Mesodermal cell (in vitro differentiated cells): ENCODE measurements around the gene BLZF1.

Experiments
- H3K27ac ChIP-seq: 2 replicates; pipeline ENCODE4 v1.7.0; 2013; ENCODE audit warnings: mild to moderate bottlenecking, low read depth, low read length, moderate library complexity; ENCODE audit not compliant: severe bottlenecking
- H3K36me3 ChIP-seq: 2 replicates; pipeline ENCODE4 v1.7.1; 2013; ENCODE audit warnings: mild to moderate bottlenecking, low read length, moderate library complexity; ENCODE audit not compliant: control insufficient read depth, insufficient read depth
- H3K4me1 ChIP-seq: one replicate; pipeline ENCODE4 v1.7.1; 2013; ENCODE audit warnings: mild to moderate bottlenecking, low read length; ENCODE audit not compliant: insufficient read depth, control insufficient read depth, poor library complexity, severe bottlenecking
- H3K4me3 ChIP-seq: 2 replicates; pipeline ENCODE4 v1.7.0; 2013; ENCODE audit warnings: low read length, control low read depth, mild to moderate bottlenecking; ENCODE audit not compliant: insufficient read depth, poor library complexity, severe bottlenecking; ENCODE audit errors: extremely low read depth
- H3K9me3 ChIP-seq: 2 replicates; pipeline ENCODE4 v1.7.1; 2013; ENCODE audit warnings: mild to moderate bottlenecking, low read length, moderate library complexity; ENCODE audit not compliant: control insufficient read depth
- WGBS, 2 experiments: methylation state at CpG; one replicate each; pipeline ENCODE4 v1.1.5; 2013; ENCODE audit warnings: missing lambda C conversion rate in 2 of 2; ENCODE audit not compliant: insufficient coverage in 2 of 2; 5-methylcytosine and 5-hydroxymethylcytosine counted together

The BLZF1 gene

GRCh38 chr1:169360415-169360814 lies 7.6 kb upstream of the BLZF1 start:
- Histone ChIP-seq H3K36me3 (no peaks in the 10 kb centered on the region), H3K27ac (no peak overlapping the region), H3K4me3 (no peak overlapping the region), H3K9me3 (peaks cover 8% of the 10 kb centered on the region), H3K4me1 (peaks cover 2% of the 10 kb centered on the region)
- WGBS, 2 experiments = 100% methylated on average over 1 of the region's 1 CpG

- Histone ChIP-seq H3K4me1 (peaks cover 2% of the 10 kb centered on the region), H3K9me3 (peaks cover 10% of the 10 kb centered on the region), H3K27ac (no peak overlapping the region), H3K36me3 (no peaks in the 10 kb centered on the region), H3K4me3 (no peak overlapping the region)
- 95 to 98% methylated on average over 7 of the region's 7 CpGs for WGBS, 2 experiments
These were observed 6.7 kb upstream of the BLZF1 start for GRCh38 chr1:169361281-169361680.

GRCh38 chr1:169363046-169363730 lies 4.8 kb upstream of the BLZF1 start:
- WGBS, 2 experiments = 92 to 96% methylated on average over 2 of the region's 5 CpGs
- Histone ChIP-seq H3K9me3 (peaks cover 10% of the 10 kb centered on the region), H3K27ac (no peak overlapping the region), H3K4me3 (no peak overlapping the region), H3K4me1 (peaks cover 2% of the 10 kb centered on the region), H3K36me3 (no peaks in the 10 kb centered on the region)

- H3K4me1 ChIP-seq = peaks cover 2% of the 10 kb centered on the region
- H3K9me3 ChIP-seq = peaks cover 10% of the 10 kb centered on the region
- 75 to 100% methylated on average over 1 to 2 of the region's 2 CpGs for WGBS, 2 experiments
- no peak overlapping the region for H3K4me3 ChIP-seq
- no peak overlapping the region for H3K27ac ChIP-seq
- peaks cover 3% of the 10 kb centered on the region for H3K36me3 ChIP-seq
These were observed 3.0 kb upstream of the BLZF1 start for GRCh38 chr1:169364948-169365347.

GRCh38 chr1:169367096-169367685 lies 804 bp upstream of the BLZF1 start:
- peaks cover 2% of the 10 kb centered on the region for H3K4me1 ChIP-seq
- peak overlapping the region; percentile 78 for H3K4me3 ChIP-seq
- H3K9me3 ChIP-seq = peaks cover 10% of the 10 kb centered on the region
- WGBS, 2 experiments = 12 to 13% methylated on average over 9 to 12 of the region's 15 CpGs
- peaks cover 16% of the 10 kb centered on the region for H3K36me3 ChIP-seq
- H3K27ac ChIP-seq = no peak overlapping the region

GRCh38 chr1:169368406-169368769 lies 393 bp downstream of the BLZF1 start:
- Histone ChIP-seq H3K27ac (peak overlapping the region; percentile 76), H3K4me3 (peak overlapping the region; percentile 78), H3K36me3 (peaks cover 26% of the 10 kb centered on the region), H3K9me3 (peaks cover 10% of the 10 kb centered on the region), H3K4me1 (no peaks in the 10 kb centered on the region)
- 0 to 1% methylated on average over 12 to 14 of the region's 16 CpGs for WGBS, 2 experiments

- H3K27ac ChIP-seq = no peak overlapping the region
- H3K4me3 ChIP-seq = no peak overlapping the region
- H3K36me3 ChIP-seq = peaks cover 40% of the 10 kb centered on the region
- no peaks in the 10 kb centered on the region for H3K4me1 ChIP-seq
- 100% methylated on average over 1 of the region's 1 CpG; no CpG with 5 or more reads in 1 of the 2 experiments for WGBS, 2 experiments
- H3K9me3 ChIP-seq = no peaks in the 10 kb centered on the region
These were observed 3.4 kb downstream of the BLZF1 start for GRCh38 chr1:169371404-169371803.

- Histone ChIP-seq H3K36me3 (peaks cover 57% of the 10 kb centered on the region), H3K9me3 (no peaks in the 10 kb centered on the region), H3K4me1 (no peaks in the 10 kb centered on the region), H3K4me3 (no peak overlapping the region), H3K27ac (no peak overlapping the region)
These were observed 13.2 kb downstream of the BLZF1 start for GRCh38 chr1:169381162-169381561.

- H3K36me3 ChIP-seq = peaks cover 59% of the 10 kb centered on the region
- H3K4me3 ChIP-seq = no peak overlapping the region
- H3K9me3 ChIP-seq = no peaks in the 10 kb centered on the region
- WGBS, 2 experiments = 93 to 100% methylated on average over 2 of the region's 4 CpGs
- H3K27ac ChIP-seq = no peak overlapping the region
- no peaks in the 10 kb centered on the region for H3K4me1 ChIP-seq
These were observed 15.5 kb downstream of the BLZF1 start for GRCh38 chr1:169383449-169383848.

GRCh38 chr1:169387399-169387798 lies 19.4 kb downstream of the BLZF1 start:
- Histone ChIP-seq H3K36me3 (peaks cover 75% of the 10 kb centered on the region), H3K27ac (no peak overlapping the region), H3K9me3 (no peaks in the 10 kb centered on the region), H3K4me3 (no peak overlapping the region), H3K4me1 (no peaks in the 10 kb centered on the region)

GRCh38 chr1:169390303-169390702 lies 22.3 kb downstream of the BLZF1 start:
- Histone ChIP-seq H3K9me3 (no peaks in the 10 kb centered on the region), H3K4me1 (no peaks in the 10 kb centered on the region), H3K27ac (no peak overlapping the region), H3K4me3 (no peak overlapping the region), H3K36me3 (peaks cover 63% of the 10 kb centered on the region)
